Bronchial smooth muscle cell (primary cell): ENCODE results near the gene ENSA. TPM values are rescaled to one million over a fixed set of nuclear protein-coding genes. Genes with fewer than 3 reads are reported as not detected.

Experiments
- total RNA-seq: library from RNA; depleted of rRNA; stranded (reverse); fragments of >200 nt; gene quantifications from 2 replicates; pipeline ENCODE4 v1.2.1, GENCODE V29; 2014

Gene ENSA, protein sequence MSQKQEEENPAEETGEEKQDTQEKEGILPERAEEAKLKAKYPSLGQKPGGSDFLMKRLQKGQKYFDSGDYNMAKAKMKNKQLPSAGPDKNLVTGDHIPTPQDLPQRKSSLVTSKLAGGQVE
- 34.5 and 58.9 TPM in 2 replicates for total RNA-seq

DNA sequence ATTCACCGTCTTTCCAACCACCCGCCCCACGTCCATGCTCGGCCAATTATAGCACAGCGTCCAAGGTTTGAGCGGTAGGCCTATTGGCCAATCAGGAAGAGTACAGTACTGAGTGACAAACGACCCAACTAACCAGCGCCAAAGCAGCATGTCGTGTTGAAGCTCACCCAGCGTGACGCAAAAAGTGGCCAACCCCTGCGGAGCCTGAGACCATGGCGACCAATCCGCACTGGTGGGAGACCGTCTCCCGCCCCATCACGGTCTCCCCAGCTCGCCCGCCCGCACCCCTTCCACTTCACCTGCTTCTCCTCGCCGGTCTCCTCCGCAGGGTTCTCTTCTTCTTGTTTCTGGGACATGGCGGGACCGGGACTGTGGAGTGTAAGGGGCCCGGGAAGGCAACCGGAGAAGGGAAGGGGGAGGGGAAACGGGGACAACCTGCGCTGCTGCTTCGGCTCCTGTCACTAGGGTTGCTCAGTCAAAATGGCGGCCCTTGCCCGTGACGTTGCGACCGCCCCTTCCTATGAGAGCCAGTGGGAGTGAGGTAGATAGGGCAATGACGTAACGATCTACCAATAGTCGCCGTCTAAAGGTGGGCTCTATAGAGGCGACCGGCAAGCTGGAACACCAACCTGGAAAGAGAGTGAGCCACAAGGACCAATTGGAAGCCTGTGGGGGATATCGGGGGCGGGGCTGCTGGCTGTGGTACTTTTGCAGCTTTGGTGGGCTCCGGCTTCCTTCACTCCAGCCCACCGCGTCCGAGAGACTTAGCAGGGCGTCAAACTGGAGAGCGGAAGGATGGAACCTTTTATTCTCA is at the start of gene ENSA:
ENSA (minus strand) TSS at position 498 of the 814 bp plus-strand sequence; CDS start at position 356, 142 bp downstream.

DNA sequence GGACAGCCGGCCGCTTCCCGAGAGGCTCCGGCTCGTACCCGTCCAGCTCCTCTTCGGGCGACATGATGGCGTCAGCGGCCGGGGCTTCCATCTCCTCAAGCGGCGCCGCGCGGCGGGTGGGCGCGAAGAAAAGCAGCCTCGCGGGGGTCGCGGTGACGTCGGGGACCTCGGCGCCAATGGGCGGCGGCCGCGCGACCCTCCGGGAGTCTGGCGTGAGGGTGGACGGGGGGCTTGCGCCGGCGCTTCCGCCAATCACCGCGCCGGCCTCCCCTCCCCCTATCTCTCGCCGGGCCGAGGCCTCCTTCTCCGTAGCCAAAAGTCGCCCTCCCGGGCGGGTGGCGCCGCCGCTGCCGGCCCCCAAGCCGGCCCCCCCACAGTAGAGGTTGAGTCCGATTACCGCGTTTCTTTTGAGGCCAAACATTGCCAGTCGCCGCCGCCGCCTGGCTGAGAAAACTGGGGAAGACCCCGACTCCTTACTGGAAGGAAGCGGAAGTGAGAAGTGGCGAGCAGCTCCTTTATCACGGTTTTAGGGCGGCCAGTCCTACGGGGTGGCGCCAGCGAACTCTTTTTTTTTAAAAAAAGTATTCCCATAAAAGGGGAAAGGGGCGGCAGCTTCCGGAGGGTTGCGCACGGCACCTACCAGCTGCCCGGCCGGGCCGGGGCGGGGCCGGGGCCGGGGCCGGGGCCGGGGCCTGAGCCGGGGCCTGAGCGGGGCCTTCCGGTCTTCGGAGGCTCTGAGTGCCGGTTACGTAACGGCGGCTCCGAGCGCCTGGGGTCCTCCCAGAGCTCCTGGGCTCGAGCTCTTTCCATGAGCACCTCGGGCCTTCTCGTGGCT is 50.1 kb downstream of the ENSA start, which contains the start of gene MCL1:
MCL1 (minus strand) TSS at position 501 of the 835 bp plus-strand sequence; CDS start at position 421, 80 bp downstream.

Other genes starting within 250 kb of the ENSA start
- 11.1 and 12.8 TPM in 2 replicates for gene TARS2, start 142.2 kb downstream of the ENSA start, total RNA-seq
- gene ECM1, start 121.5 kb downstream of the ENSA start, total RNA-seq: 16.4 and 22.5 TPM in 2 replicates
- 1.0 and 1.6 TPM in 2 replicates for gene FALEC, start 113.9 kb downstream of the ENSA start, total RNA-seq
- gene ADAMTSL4, start 80.2 kb downstream of the ENSA start, total RNA-seq: 14.0 and 16.7 TPM in 2 replicates
- gene MCL1, start 50.0 kb downstream of the ENSA start, total RNA-seq: 137 and 189 TPM in 2 replicates
- 6.5 and 11.7 TPM in 2 replicates for gene GOLPH3L, start 67.5 kb upstream of the ENSA start, total RNA-seq
- gene HORMAD1, start 91.3 kb upstream of the ENSA start, total RNA-seq: 0.16 TPM in 1 of 2 replicates, not detected in the other
- 4.0 and 9.0 TPM in 2 replicates for gene CTSS, start 136.2 kb upstream of the ENSA start, total RNA-seq
- 176 and 280 TPM in 2 replicates for gene CTSK, start 178.6 kb upstream of the ENSA start, total RNA-seq
- 32.4 and 33.3 TPM in 2 replicates for gene ARNT, start 247.0 kb upstream of the ENSA start, total RNA-seq